ENCODE measurements around the gene DYTN.
"Not testable (repeated sequence)": the region's sequence is repeated elsewhere in the genome, so short reads cannot be mapped to it uniquely, and the experiment has no call there.

The DYTN gene, protein sequence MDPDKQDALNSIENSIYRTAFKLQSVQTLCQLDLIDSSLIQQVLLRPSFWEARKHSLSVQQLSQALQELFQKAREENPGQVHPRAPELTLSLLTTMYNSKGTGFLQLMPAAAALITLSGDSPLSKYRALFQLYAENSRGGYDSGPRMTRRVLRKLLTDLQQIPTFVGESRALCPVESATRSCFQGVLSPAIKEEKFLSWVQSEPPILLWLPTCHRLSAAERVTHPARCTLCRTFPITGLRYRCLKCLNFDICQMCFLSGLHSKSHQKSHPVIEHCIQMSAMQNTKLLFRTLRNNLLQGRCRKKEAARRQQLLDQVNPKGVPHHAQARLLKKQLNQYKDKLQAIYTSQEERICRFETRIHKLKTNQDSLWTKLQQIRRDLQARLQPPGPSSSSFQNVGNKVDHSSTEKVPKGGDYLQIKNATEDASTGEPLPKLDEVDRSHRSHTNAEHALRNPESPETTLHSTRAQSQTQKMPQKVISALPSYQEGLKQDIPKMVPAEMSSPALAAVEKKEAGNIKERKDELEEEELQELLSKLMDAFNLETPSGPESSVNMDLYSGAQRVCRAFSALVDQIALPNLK

DNA sequence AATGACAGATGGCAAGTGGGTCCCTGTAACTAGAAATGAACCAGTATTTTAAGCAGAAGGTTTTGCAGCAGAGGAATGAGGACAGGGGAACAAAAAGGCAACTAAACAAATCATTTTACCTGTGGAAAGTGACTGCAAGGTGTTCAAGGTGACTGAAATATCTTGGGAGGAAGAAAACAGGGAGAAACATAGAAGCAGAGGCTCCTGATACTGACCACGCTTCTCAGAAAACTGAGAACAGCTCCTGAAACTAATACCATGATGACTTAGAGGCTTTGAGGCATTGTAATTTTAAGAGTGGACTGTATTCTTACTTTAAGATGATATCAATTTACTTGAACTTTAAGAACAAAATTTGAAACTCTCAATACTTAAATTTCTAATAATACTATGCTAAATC, at the start of gene DYTN:
DYTN (minus strand) TSS at position 101 of the 400 bp plus-strand sequence. CDS start 117 bp downstream, outside the sequence.
- DNase-seq, result no peak

DNA sequence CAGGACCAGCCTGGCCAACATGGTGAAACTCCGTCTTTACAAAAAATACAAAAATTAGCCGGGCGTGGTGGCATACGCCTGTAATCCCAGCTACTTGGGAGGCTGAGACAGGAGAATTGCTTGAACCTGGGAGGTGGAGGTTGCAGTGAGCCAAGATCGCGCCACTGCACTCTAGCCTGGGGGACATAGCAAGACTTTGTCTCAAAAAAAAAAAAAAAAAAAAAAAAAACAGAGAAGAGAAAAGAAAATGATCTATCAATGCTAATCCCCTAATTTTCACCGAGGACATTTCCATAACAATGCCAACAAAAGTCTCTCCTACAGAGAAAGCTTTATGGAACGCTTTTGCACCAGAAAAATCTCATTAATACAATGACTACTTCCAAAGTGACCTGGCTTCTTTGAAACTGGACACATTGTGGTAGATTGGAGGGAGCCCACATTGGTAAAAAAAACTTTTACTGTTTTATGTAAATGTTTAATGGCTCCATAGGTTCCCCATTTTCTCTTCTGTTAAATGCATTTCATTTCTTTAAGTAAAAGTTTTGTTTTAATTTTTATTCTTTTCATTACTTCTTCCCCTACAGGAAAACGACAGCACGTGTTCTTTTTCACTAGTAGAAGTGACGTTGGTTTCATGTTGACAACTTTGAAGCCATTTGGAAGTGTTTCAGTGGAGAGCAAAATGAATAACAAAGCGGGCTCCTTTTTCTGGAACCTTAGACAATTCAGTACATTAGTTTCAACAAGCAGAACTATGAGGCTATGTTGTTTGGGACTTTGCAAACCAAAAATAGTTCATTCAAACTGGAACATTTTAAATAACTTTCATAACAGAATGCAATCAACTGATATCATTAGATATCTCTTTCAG, 48.1 kb upstream of the DYTN start:
- DNase-seq, result no peak

DNA sequence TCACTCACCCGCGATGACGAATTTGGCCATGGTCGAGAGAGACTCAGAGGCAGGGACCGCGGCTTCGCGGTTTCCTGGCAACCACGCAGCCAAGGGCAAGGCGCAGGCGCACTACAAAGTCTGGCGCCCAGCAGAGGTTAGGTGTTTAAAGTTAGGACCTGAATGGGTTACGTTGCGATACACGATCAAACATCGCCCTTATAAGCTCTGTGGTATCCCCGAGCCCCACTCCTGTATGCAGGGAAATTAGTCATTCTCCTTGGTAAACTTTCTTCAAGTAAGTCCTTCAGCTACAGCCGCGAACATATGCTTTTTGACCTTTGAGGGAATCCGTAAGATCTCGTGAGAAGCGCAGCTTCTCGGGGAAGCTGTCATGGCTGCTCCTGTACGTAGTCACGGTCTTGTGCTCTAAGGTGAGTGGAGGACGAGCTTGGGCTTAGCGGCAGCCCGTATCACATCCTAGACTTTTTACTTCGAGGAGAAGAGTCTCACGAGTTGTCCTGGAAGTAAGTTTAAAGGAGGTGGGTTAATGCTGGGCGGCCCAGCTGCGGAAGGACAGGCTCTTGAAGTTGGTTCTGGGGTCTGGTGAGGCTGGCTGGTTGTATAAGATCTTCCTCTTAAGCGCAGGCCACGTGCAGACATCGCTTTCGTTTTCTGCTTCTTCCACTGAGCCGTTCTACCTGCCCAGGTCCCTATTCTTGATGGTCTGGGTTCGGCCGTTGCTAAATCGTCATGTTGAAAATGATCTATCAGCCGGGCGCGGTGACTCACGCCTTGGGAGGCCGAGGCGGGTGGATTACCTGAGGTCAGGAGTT, 47.3 kb upstream of the DYTN start, which contains the start of the genes FASTKD2 and MDH1B:
FASTKD2 (plus strand) TSS at position 365 of the 815 bp plus-strand sequence. CDS start 1,088 bp downstream, outside the sequence.
MDH1B (minus strand) TSS at position 87 of the 815 bp plus-strand sequence; CDS start at position 30, 57 bp downstream.
- peak; percentile 72 for DNase-seq

DNA sequence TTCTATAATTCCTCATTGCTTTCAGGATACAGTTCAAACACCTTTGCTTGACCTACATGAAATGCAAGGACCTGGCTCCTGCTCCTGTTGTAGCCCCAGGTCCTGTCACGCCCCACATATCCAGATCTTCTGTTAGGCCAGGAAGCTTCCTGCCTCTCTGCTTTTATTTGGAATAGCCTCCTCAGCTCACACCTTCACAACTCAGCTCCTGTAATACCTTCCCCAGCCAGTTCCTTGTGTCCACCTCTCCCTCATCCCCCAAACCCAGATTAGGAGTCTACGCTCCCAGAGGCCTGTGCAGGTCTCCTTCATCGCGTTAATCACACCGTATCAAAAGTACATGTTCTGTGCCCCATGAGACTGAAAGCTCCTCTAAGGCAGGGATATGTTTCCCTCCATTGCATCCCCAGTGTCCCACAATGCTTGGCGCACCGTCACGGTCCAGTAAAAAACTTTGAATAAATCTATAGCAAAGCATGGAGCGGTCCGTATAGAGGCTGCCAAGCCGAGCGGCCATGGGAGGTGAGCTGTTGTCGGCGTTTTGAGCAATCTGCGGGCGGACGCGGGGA, 46.6 kb upstream of the DYTN start:
- DNase-seq, result peak; percentile 11

DNA sequence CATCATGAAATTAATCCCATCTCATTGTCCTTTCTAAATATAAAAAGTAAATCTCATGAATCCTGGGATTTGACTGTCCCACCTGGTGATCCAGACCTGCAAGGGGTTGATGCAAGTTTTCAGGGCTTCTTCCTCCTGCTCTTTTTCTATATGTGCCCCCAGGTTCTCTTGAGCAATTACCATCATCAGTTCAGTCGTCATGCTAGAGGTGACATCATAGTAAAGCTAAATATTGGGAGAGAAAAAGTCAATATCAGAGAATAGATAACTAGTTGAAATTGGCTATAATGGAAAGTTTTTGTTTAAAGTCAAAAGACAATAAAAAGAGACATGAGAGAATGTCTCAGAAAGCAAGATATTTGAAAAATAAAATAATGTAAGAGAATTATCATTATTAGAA, 38.6 kb upstream of the DYTN start:
- no peak for DNase-seq

DNA sequence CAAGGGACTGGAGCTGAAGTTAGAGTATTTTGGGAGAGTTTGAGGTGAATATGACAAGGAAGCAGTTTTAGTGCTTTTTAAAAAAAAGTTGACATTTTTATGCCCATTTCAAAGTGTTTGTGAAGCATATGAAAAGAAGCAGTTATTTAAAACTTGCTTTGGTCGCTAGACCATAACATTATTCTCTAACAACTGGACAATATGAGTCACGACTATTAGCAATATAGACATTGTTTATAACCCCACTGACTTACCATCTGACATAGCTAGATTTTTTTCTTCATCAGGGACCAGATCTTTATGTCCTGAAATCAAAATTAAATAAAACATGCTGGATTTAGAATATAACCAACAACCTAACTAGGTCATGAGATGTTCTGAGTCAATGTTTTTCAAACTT, 22.6 kb upstream of the DYTN start:
- DNase-seq, result no peak

DNA sequence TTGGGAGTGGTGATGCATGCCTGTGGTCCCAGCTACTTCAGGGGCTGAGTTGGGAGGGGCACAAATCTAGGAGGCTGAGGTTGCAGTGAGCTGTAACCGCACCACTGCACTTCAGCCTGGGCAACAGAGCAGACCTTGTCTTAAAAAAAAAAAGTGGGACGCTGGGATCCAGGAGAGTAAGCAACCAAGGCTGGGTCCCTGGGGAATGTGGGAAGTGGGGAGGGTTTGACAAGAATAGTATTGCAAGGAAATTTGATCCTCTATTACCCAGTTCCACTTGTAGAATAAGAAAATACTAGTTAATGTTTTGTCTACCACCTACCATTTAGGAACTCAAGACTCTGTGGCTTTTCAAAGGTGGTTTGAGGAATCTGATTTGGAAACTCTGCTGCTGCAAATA, 21.1 kb upstream of the DYTN start:
- no peak for DNase-seq

DNA sequence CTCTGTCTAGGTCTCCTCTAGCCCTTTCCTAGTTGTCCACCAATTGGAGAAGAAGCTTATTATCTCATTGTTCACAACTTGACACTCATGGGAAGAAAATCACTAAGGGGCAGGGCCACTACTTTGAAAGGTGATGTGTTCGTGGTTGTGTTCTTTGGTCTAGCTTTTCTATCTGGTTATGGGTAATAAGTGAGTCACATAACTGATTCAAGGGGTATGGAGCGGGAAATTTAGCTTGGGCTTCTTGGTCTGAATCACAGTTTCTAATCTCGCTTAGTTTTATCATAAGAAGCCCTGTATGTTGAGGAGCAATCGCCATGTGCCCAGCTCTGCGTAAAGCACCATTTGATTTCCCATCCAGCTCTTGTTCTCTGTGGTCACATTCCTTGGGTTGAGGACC, 18.7 kb upstream of the DYTN start:
- no peak for DNase-seq

DNA sequence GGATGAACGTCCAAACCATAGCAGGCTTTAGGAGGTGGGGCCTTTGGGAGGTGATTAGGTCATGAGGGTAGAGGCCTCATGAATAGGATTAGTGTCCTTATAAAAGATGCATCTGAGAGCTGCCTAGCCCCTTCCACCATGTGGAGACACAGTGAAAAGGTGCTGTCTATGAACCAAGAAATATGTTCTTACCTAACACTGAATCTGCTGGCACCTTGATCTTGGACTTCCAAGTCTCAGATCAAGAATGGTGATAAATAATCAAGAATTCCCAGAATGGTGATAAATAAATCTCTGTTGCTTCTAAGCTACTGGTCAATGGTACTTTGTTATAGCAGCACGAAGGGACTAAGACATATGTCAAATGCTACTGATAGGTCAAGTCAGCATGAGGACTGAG, 15.1 kb upstream of the DYTN start:
- no peak for DNase-seq

DNA sequence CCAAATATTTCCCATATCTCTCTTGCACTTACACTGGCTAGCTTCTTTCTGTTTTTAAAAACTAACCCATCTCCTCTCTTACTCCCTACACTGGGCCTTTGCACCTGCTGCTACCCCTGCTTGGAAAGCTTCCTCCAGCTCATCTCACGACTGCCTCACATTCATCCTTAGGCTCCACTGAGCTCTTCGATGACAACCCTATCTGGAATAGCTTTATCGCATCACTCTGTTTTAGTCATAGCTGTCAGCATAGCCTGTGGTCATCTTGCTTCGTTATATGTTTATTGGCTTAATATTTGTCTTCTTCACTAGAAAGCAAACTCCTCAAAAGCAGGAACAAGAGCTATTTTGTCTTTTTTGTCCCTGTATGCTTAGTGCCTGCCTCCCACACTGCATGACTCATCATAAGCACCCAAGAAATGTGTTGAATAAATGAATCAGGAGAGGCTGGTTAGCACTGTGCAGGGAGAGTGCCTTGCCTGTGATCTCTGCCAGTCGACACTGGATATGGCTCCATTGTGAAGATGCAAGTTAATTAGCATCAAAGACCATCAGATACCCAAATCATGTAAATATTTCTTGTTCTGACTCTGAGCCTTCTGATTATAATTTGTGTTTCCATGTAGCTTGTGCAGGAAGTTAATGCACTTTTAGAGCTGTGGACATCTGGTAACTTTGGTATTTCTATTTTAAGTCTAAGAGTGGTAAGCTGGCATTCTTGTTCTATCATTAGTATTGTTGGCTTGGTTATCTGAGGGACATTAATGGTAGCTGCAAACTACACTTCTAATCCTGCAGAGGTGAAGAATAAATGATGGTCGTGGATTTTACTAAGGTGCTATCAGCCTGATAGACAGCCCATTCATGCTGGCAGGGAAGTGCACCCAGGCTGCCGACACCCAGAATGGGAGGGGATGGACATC, 10.3 kb upstream of the DYTN start:
- DNase-seq, result no peak

DNA sequence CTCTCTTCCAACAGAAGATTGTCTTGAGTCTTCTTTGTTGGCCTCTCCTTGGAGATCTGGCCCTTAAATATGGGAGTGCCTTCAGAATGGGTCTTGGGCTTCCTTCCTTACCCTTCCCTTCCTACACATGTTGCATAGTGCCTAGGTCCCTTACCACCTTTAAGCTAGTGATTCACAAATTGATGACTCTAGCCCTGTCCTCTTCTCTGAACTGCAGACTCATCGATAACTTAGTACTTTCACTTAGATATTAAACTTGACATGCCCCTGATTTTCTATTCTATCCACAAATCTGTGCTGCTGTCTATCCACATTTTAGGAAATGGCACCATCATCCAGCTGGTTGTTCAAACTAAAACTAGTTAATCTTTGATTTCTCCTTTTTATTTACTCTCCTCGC, 9.1 kb upstream of the DYTN start:
- DNase-seq, result no peak

DNA sequence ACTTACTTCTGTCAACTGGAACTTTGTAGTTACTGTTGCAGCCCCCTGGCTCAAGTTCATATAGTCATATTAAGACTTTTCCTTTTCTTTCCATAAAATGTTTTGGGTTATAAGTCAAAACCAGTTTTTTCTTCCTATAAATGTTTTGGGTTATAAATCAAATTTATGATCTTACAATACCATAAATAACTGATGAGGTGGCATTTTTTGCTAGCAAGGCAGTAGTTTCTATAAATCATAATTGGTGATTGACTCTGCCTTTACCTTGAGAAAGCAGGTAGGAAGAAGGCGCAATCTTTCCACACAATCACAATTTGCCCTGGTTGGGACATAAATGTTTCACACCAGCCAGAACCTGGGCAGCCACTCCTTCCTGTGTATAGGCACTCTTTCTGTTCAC, 5.1 kb upstream of the DYTN start:
- no peak for DNase-seq

DNA sequence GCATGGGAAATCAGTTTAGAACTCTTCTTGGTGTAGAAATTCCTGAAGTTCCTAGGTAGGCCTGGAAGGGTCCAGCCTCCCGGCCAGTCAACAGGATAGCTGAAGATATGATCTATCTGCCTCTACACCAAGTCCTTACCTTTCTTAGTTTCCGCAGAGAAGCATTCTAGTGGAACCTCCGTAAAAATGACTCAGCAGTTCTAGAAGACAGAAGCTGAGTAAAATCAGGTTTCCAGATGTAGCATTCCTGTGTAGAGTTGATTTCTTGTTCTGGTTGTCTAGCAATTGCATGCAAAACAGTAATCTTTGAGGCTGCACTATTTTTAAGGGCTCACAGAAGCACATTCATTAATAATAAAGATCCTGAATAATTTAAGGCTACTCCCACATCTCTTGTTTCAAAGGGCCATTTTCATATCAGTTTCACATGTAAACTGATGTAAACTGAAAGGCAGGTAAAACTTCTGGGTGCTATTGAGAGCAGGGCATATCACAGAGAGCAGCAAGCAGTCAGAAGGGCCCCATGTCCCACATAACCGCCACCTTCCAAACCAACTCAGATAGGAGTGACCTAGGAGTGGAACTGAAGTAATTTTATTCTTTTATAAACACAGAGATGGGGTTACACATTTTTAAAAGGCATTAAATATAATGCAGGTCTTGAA, 3.2 kb upstream of the DYTN start:
- no peak for DNase-seq

DNA sequence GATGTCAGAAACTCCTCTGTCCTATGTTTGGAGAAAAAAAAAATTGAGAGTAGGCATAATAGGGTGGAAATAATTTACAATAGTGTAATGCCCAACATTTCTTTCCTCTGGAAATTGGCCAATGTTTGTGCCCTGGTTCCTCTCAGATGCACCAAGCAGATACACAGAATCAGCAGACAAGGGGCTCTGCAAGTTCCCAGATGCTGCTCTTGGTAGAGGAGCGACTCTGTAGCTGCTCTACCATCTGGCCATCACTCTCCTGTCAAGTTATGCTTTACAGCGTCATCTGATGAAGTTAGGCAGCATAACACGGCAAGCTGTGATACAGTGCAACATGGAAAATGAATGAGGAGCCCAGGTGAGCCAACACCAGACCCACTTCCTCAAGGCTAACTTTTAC, 1.6 kb downstream of the DYTN start:
- no peak for DNase-seq

DNA sequence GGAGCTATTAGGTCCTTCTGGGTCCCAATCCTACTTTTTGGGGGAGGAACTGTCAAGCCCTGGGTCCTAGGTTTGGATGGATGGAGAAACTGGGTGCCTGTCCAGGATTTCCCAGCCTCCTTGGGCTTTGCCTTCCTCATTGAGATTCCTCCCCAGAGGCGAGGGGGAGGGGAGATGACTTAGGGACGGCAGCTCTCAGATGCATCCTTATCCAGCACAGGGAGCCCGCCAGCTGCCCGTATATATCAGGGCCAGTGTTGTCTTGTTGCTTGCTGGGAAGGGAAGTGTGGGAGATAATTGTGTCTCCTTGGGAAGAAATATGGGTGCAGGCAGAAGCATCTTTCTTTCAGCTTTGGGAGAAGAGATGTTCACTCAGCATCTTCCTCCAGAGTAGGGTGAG, 3.0 kb downstream of the DYTN start:
- DNase-seq, result not testable (repeated sequence)

DNA sequence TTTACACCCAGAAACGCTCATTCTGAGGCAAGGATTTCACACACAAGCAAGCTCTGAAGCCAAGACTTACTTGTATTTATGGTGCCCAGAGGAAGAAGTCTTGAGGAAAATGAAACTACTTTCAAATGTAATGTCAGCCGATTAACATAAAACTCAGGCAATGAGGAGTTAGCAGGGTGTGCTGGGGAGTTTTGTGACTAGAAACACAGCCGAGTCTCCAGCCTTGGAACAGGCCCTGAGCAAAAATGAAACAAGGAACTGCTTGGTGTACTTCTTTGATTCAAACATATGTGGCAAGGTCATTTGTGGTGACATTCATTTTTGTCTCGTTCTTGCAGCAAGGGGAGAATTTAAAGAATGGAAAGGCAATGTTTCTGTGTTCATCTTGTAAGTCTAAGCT, 4.5 kb downstream of the DYTN start:
- DNase-seq, result no peak

DNA sequence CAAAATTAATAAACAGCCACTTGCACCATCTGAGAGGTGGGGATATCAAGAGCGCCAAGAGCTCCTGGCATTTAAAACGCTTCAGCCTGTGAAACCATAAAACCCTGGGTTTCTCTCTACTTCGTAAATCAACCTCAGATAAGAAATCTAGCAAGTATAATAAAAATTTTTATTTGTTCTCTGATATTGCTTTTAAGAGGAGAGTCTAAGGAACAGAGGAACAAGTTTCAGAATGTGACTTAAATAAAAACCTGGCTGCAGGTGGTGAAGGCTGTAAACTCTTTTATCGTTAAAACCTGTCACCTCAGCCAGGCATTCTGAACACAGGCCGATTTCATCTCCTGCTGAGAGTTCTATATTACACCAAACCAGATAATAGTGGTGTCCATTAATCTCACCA, 9.9 kb downstream of the DYTN start:
- no peak for DNase-seq

DNA sequence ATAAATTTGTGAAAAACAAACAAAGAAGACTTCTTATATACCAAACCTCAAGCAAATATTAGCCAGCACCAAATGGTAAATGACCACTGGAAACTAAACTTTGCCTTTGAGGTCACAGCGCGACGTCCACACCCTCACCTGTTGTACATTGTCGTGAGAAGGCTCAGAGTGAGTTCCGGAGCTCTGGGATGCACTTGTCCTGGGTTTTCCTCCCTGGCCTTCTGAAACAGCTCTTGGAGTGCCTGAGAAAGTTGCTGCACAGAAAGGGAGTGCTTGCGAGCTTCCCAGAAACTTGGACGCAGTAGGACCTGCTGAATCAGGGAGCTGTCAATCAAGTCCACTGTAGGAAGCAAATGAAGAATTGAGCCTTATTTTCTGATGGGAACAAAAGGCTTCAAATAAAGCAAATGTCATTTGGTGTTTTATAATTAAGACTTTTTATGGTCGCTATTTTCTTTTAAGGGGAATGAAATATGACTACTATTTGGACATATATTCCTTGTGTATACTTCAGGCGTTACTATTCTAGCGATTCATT, 11.0 kb downstream of the DYTN start:
- DNase-seq, result no peak

DNA sequence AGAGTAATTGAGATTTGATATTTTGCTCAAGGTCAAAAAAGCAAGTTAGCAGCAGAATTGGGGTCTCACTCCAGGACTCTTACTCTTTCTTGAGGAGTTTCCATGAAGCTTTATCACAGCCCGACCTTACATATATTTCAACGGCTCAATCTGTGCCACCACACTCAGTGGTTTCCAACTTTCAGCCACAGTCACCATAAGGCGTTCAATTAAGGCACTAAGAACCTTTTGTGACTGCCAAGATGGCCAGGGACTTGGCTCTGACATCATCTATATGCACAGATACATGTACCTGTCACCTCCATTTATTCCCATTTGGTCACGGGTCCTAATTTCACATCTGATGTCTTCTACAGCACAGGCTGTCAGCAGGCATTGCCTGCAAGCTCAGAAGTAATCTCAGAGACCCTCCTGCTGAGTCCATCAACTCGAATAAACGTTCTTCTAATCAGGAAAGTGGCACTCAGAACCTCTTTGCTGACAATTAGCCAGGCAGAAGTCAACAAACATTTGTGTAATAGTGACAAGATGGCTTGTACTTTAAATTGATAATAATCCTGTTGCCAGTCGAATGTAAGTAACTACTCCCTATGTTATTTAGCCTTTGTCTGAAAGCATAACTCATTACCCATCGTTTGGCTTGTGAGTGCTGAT, 16.1 kb downstream of the DYTN start:
- no peak for DNase-seq

DNA sequence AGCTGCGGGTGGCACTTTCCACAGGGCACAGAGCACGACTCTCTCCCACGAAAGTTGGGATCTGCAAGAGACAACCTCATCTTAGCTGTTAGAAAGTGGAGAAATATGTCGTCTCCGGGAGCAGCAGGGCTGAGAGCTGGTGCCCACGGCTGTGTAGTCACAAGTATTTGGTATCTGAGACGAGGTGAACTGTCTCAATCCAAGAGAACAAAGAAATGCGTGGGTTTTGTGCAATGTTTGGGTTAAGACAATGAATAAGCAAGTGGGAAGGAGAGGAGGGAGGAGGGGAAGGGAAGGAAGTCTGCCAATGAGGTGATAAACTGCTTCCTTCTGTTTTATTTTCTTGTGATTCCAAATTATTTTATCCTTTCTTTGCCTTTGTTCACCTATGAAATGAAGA, 18.0 kb downstream of the DYTN start:
- DNase-seq, result no peak
